HEK293 (cell line): ENCODE measurements around the gene C1orf35.

Experiments used
- CTCF ChIP-seq: fragments of 450-650 bp; formaldehyde crosslinking; IDR thresholded peaks from 2 replicates; pipeline ENCODE4 v1.5.1; 2016; ENCODE audit warnings: missing biosample characterization, missing genetic modification characterization
- PBX3 ChIP-seq: sonication (generic); formaldehyde crosslinking; IDR thresholded peaks from 2 replicates; pipeline ENCODE4 v1.8.1; 2022; ENCODE audit warnings: mild to moderate bottlenecking, moderate library complexity, missing genetic modification reagents
- TCF7L2 ChIP-seq: IDR thresholded peaks from 2 replicates; pipeline ENCODE4 v1.6.1; 2011; ENCODE audit warnings: low read depth, mild to moderate bottlenecking, inconsistent platforms, low read length, moderate library complexity, borderline replicate concordance
- ZBTB21 ChIP-seq: fragments of 450-650 bp; formaldehyde crosslinking; IDR thresholded peaks from 2 replicates; pipeline ENCODE4 v1.5.1; 2017; ENCODE audit warnings: missing biosample characterization, missing genetic modification characterization
- ZBTB26 ChIP-seq: fragments of 450-650 bp; formaldehyde crosslinking; optimal IDR thresholded peaks from 2 replicates; pipeline ENCODE3; 2016; ENCODE audit warnings: missing biosample characterization, mild to moderate bottlenecking, missing genetic modification characterization
- ZFP3 ChIP-seq: fragments of 450-650 bp; formaldehyde crosslinking; IDR thresholded peaks from 2 replicates; pipeline ENCODE4 v1.5.1; 2016; ENCODE audit warnings: low read depth, missing biosample characterization, missing genetic modification characterization
- ZNF37A ChIP-seq: fragments of 450-650 bp; IDR thresholded peaks from 2 replicates; pipeline ENCODE4 v1.5.1; 2018; ENCODE audit warnings: missing biosample characterization, missing genetic modification characterization
- ZSCAN5A ChIP-seq: fragments of 450-650 bp; formaldehyde crosslinking; IDR thresholded peaks from 2 replicates; pipeline ENCODE4 v1.5.1; 2016; ENCODE audit warnings: missing biosample characterization, missing genetic modification characterization

GRCh38 chr1:228151180-228151925 is 48.2 kb upstream of the C1orf35 start:
- no peak for TF ChIP-seq ZNF37A
- TF ChIP-seq ZFP3 (tag by site-specific recombination), result no peak
- no peak for TF ChIP-seq ZBTB21 (tag by site-specific recombination)
- no peak for TF ChIP-seq CTCF (tag by site-specific recombination)
- no peak for TF ChIP-seq PBX3 (CRISPR knock-in tag)
- peak; percentile 42 for TF ChIP-seq ZBTB26 (tag by site-specific recombination)
- TF ChIP-seq TCF7L2, result no peak
- TF ChIP-seq ZSCAN5A, result no peak
